Amygdala (tissue), 56 donors: ENCODE measurements around the gene AIFM3.

ENCODE experiments used
- DNase-seq, 56 donors: peaks; one replicate each; lab custom pipeline; 2025; lab: John Stamatoyannopoulos, UW

The AIFM3 gene

GRCh38 chr22:20988573-20989322 is 21.7 kb downstream of the AIFM3 start:
- DNase-seq, result no peak

GRCh38 chr22:20989323-20990138 is 22.5 kb downstream of the AIFM3 start:
- no peak for DNase-seq

DNA sequence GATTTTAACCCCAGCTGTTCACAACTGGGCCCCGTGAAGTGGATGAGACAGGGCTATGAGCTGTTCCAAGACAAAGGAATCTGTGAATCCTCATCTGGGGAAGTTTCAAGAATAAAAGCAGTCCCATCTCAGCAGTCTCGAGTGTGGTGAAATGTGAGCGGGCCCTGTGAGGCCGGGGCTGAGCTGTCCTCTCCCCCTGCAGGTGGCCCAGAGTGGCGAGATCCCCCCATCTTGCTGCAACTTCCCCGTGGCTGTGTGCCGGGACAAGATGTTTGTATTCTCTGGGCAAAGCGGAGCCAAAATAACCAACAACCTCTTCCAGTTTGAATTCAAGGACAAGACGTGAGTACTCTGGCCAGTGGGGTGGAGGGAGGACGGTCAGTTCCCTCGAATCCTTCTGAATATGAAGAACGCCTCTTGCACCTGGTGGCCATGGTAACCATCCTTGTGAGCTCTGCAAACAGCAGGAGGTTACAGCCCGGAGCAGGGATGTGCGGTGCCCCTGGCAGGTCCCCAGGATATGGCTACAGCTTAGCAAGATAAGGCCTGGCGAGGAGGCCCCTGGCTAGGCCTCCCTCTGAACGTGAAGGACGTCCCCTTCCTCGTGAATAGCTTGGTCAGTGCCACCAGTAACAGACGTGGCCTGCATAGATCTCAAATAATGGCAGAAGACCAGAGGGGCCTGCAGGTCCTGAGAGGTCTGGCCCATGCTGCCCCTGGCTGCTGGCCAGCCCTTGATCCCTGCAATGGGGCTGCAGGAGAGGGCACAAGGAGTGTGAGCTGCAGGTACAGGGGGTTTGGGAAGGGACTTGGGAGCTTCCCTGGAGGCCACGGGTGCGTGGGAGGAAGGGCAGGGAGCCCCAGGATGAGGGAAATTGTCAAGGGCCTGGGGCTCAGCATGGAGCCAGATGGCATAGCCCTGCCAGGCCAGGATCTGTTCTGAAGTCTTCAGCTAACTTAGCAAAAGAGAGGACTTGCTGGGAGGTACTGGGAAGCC is 23.4 kb downstream of the AIFM3 start:
- no peak for DNase-seq

DNA sequence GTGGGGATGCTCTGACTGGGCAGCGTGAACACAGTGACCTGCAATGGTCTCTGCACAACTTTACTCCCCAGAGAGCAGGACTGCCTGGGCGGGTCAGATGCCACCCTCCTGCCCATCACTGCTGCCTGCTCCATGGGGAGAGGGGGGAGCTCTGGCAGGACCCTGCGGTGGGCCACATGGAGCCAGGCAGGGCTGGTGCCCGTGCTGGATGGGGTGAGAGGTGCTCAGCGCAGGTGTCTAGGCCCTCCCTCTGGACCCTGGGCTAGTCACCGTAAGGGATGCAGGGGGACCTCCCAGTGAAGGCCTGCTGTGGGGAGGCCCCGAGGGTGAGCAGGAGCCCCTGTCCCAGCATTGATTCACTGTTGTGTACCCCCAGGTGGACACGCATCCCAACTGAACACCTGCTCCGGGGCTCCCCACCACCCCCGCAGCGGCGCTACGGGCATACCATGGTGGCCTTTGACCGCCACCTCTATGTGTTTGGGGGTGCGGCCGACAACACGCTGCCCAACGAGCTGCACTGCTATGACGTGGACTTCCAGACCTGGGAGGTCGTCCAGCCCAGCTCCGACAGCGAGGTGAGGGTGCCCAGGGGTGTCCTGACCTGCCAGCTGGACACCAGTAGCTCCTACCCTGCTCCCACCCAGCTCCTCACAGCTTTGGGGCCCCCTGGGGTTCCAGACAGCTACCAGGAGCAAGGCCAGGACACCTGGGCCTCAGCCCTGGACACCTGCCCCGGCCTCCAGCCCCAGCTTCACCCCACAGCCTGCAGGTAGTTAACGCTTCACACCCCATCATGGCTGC is 24.4 kb downstream of the AIFM3 start:
- no peak for DNase-seq

GRCh38 chr22:20992056-20992442 is 25.0 kb downstream of the AIFM3 start:
- DNase-seq, result no peak

DNA sequence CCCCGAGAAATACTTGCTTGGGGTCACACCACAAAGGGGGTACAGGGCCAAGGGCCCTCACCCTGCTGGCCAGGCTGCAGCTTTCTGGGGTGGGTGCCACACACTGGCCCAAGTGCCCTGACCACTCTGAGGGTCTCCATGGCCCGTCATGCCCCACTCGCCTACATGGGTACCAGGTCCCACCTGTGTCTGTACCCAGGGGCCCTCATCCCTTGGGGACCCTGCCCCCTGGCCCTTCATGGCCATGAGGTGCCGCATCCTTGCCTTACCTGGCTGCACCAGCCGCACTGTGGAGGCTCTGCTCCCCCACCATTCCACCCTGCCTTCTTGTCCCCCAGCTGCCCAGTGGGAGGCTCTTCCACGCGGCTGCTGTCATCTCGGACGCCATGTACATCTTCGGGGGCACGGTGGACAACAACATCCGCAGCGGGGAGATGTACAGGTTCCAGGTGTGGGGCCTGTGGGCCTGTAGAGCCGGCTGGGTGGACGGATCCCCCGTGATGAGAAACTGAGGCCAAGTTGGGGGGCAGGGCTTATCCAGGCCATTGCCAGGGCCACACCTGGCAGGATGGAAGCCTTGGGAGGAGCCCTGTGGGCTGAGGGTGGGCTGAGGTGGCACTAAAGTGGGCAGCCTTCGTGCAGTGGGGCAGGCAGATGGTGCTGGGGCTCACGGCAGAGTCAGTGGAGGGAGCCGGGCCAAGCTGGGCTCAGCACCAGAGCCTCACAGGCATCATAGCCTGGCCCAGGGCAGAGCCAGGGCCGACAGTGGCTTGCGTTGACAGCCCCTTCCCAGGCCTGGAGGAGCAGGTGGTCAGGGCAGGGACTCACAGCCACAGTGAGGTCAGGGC is 25.6 kb downstream of the AIFM3 start:
- no peak for DNase-seq

- no peak for DNase-seq
Measured at GRCh38 chr22:20993304-20994127, 26.5 kb downstream of the AIFM3 start.

- no peak for DNase-seq
Measured at GRCh38 chr22:20994128-20994901, 27.3 kb downstream of the AIFM3 start.

GRCh38 chr22:20994902-20995241 is 27.8 kb downstream of the AIFM3 start:
- DNase-seq, result no peak

DNA sequence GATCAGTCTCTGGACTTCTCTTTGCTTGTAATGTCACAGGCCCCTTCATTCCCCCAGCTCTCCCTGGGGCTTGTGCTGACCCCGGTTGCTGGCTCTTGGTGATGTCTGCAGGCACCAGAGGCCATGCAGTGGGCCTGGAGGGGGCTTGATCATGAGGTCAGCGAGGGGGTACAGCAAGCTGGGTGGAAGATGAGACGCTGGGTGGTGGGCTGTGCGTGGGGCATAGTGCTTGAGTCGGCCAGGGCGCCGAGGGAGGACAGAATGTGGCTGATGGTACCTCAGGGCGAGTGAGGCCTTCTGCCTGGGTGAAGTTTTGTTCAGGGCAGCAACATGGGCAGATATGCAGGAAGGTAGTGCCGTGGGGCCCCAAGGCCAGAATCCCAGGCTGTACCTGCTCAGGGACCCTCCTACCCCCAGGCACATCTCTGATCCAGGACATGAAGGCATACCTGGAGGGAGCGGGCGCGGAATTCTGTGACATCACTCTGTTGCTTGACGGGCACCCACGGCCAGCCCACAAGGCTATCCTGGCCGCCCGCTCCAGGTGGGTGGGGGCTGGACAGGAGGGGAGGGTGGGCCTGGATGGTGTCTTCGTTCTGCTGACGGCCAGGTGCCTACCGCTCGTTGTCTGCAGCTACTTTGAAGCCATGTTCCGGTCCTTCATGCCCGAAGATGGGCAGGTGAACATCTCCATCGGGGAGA is 28.4 kb downstream of the AIFM3 start:
- DNase-seq, result no peak

DNA sequence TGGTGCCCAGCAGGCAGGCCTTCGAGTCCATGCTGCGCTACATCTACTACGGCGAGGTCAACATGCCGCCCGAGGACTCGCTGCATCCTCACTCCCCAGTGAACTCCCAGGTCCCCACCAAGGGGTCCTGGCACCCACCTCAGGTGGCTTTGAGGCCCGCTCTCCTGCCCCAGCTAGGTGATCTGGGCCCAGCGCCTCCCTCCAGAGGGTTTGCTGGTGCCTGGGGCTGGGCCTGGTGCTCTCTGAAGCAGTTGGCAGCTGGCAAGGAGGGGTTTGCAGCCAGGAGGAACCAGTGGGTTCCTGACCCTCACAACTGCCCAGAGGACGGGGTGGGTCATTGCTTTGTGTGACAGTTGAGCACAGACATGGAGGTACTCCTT is 29.0 kb downstream of the AIFM3 start:
- no peak for DNase-seq

DNA sequence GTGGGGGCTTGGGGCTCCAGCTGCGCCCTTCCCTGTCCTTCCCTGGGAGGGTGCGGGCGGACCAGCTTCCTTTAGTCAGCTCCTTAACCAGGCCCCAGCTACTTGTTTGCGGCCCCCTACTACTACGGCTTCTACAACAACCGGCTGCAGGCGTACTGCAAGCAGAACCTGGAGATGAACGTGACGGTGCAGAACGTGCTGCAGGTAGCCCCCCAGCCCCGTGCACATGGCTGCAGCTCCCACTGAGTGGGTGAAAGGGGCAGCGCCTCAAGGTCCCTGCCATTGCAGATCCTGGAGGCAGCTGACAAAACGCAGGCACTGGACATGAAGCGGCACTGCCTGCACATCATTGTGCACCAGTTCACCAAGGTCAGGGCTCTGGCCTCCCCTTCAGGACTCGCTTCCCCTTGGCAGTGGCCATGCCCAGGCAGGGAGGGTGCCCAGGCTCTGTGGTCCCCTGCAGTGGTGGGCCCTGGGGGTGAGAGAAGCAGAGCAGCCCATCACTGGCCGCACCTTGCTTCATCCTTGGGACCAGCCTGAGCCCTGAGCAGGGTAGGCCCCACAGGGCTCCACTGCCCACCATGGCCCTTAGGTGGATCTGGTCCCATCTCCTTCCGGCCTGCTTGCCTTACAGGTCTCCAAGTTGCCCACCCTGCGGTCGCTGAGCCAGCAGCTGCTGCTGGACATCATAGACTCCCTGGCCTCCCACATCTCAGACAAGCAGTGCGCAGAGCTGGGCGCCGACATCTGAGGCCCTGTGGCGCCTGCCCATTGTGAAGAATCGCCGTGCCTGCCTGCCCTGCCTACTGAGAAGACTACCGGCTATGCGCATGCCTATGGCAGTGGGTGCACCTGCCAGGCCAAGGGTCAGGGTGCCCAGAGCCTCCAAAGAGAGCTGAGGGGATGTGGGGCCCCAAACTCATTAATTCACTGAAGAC is 29.8 kb downstream of the AIFM3 start:
- no peak for DNase-seq

GRCh38 chr22:20997536-20998257 is 30.6 kb downstream of the AIFM3 start:
- DNase-seq, result no peak

DNA sequence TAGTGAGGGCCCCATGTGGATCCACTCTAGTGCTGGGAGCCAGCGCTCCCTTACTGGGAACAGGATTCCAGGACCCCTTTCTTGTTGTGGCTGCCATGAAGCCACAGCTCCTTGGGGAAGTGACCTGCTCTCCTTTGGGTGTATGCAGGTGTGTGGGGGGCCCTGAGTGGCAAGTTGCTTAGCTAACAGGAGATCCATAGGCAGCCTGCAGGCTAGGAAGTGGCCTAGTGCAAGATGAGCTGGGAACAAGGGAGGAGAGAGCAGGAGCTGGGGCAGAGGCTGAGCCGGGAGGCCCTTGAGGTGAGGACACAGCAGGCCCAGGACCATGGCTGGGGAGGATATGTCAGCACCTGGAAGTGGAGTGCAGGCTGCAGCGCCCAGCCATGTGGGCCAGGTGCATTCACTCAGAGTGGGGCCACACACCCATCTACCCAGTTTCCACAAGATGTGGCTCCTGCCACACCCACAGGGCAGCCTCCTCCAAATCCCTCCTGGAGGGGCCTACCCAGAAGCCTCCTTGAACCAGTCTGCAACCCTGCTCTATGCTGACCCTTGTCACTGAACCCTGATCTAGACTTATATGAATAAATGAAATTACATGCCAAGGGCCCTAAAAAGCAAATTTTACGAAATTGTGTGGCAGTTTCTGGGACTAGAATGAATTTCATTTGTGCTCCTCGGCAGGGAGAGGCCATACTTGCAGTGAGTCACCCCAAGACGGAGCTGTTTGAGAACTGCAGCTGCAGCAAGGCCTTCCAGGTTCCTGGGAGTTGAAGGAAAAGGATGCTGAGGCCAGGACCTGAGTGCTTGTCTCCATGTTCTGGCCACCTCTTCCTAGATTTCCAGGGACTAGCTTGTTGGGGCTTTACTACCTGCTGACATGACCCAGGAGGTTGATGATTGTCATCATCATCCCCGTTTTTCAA is 31.6 kb downstream of the AIFM3 start:
- DNase-seq, result no peak
